ENCODE data around the gene GRIK3. TPM values are rescaled to one million over a fixed set of nuclear protein-coding genes. Genes with fewer than 3 reads are reported as not detected.

GRIK3 gene
- total RNA-seq, 6 experiments from 2014 or later, result 0.07 TPM; not detected in 5

DNA sequence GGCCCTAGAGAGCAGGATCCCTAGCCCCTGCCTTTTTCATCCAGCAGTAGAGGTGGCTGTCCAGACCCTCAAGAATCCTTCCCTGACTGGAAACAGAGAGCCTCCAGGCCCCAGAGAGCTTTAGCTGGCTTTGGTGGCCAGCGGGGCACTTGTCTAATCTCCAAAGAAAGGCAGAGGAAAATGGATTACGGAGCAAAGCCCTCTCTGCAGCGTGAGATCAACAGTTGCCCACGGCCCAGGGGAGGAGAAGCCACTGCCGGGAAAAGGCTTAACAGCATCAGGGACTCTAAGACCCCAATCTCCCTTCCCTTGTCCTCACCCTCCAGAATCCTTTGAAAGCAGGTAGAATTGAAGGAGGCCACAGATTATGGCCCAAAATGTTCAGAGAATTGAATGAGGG lies 35.8 kb upstream of the GRIK3 start:
- TF ChIP-seq POLR2A (IDR thresholded peaks at IDR 0.05), result no peak
- TF ChIP-seq CTCF (IDR thresholded peaks at IDR 0.05), result no peak
- intact Hi-C loops (cut with DNase I), result no loop called here
- Histone ChIP-seq H3K27me3 (no peaks in the 10 kb centered on the region), H3K36me3 (no peaks in the 10 kb centered on the region), H3K4me1 (no peaks in the 10 kb centered on the region), H3K4me3 (no peak overlapping the region), H3K27ac (no peak overlapping the region), H3K9me3 (no peaks in the 10 kb centered on the region)
- DNase-seq, result no peak
- ATAC-seq, result no peak
- WGBS (ENCODE audit: insufficient coverage, low coverage, low lambda C conversion rate, missing lambda C conversion rate), result 100% methylated on average over 1 of the region's 5 CpGs

DNA sequence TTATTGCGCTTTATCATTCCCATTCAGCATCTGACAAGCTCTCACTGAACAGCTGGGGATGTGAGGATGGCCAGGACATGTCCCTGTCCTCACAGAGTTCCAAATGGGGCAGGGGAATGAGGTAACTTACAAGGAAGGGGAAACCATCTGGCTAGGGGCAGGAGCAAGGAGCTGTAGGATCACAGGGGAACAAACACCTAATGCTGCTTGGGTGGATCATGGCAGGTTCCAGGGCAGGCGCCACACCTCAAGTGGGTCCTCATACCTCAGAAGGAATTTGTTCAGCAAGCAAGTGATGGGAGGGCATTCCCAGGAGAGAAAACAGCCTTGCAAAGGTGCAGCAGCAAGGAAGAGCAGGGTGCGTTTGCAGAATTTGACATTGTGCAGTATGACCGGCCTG lies 35.1 kb upstream of the GRIK3 start:
- intact Hi-C loops (cut with DNase I), result no loop called here
- 86% methylated on average over 4 of the region's 4 CpGs for WGBS (ENCODE audit: insufficient coverage, low coverage, low lambda C conversion rate, missing lambda C conversion rate)
- TF ChIP-seq CTCF (IDR thresholded peaks at IDR 0.05) (no peak), POLR2A (IDR thresholded peaks at IDR 0.05) (no peak)

DNA sequence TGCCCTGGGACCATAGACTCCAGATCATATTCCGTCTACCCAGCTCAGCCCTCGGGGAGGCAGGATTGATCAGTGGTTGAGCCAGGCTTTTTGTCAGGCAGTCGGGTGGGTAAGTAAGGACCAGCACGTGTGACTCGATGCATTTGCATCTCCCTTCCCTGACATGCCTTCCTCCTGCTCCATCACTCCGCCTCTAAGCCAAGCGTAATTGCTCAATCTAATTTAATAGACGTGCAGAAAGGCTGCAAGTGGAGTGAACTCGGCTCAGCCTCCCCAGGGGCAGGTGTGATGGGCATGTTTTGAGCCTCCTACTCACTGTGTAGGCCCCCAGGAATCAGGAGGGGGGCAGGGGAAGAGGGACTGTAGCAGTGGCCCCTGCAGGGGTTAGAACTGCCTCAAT lies 34.6 kb upstream of the GRIK3 start:
- no peak for TF ChIP-seq POLR2A (IDR thresholded peaks at IDR 0.05)
- TF ChIP-seq CTCF (IDR thresholded peaks at IDR 0.05), result no peak
- Histone ChIP-seq H3K4me3 (no peak overlapping the region), H3K27me3 (no peaks in the 10 kb centered on the region), H3K36me3 (no peaks in the 10 kb centered on the region), H3K4me1 (no peaks in the 10 kb centered on the region), H3K27ac (no peak overlapping the region), H3K9me3 (no peaks in the 10 kb centered on the region)
- WGBS (ENCODE audit: insufficient coverage, low coverage, low lambda C conversion rate, missing lambda C conversion rate), result 39% methylated on average over 7 of the region's 9 CpGs
- DNase-seq (no peak), ATAC-seq (no peak)
- intact Hi-C loops (cut with DNase I), result no loop called here

More for the DNA sequence above, 35.1 kb upstream of the GRIK3 start:
- no peak for ATAC-seq
- Histone ChIP-seq H3K36me3 (no peaks in the 10 kb centered on the region), H3K4me1 (no peaks in the 10 kb centered on the region), H3K9me3 (no peaks in the 10 kb centered on the region), H3K4me3 (no peak overlapping the region), H3K27ac (no peak overlapping the region), H3K27me3 (no peaks in the 10 kb centered on the region)
- no peak for DNase-seq

DNA sequence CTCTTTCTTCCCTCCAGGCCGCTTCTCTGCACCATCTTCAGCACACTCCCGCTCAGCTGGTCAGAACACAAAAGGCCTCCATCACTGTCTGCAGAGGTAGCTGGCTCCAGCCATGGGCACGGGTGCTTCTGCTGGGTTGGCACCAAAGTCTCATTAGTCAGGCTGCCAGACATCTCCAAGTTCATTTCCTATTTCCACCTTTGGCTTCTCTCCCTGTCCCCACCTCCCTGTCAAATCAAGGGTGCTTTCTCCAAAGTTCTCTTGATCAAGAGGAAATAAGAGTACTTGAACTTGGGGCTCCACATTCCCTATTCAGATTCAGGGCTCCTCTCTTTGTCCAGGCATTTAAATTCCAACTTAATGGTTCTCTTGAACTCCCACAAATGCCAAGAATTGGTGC lies 33.9 kb upstream of the GRIK3 start:
- Histone ChIP-seq H3K4me1 (no peaks in the 10 kb centered on the region), H3K27ac (no peak overlapping the region), H3K27me3 (no peaks in the 10 kb centered on the region), H3K36me3 (no peaks in the 10 kb centered on the region), H3K9me3 (no peaks in the 10 kb centered on the region), H3K4me3 (no peak overlapping the region)
- TF ChIP-seq CTCF (IDR thresholded peaks at IDR 0.05), result no peak
- no peak for TF ChIP-seq POLR2A (IDR thresholded peaks at IDR 0.05)
- no peak for ATAC-seq
- DNase-seq, result no peak
- intact Hi-C loops (cut with DNase I), result no loop called here
- WGBS (ENCODE audit: insufficient coverage, low coverage, low lambda C conversion rate, missing lambda C conversion rate), result 65% methylated on average over 3 of the region's 3 CpGs

DNA sequence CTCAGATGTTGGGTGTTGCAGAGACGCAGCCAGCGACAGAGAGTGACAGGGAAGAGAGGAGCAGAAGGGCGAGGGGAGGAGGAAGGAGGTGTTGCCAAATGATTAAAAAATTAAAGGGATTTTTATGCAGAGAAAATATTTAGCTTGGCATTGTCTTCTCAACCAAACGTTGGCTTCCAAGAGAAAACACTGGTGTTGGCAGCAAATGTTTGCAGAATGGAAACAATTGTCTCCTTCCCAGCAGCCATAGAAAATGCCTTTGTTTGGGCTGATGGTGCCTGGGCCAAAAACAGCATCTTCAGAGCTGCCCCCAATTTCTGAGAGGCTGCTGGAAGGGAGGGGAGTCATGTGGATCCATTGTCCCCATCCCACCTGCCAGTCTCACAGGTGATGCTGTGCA lies 29.7 kb upstream of the GRIK3 start:
- Histone ChIP-seq H3K4me3 (no peak overlapping the region), H3K9me3 (no peaks in the 10 kb centered on the region), H3K36me3 (no peaks in the 10 kb centered on the region), H3K27ac (no peak overlapping the region), H3K4me1 (no peaks in the 10 kb centered on the region), H3K27me3 (no peaks in the 10 kb centered on the region)
- WGBS (ENCODE audit: insufficient coverage, low coverage, low lambda C conversion rate, missing lambda C conversion rate), result 42% methylated on average over 4 of the region's 4 CpGs
- intact Hi-C loops (cut with DNase I), result no loop called here
- ATAC-seq, result no peak
- DNase-seq, result no peak
- TF ChIP-seq CTCF (IDR thresholded peaks at IDR 0.05) (no peak), POLR2A (IDR thresholded peaks at IDR 0.05) (no peak)

Measured in right lobe of liver (tissue), 6 donors.